Liver (tissue), 9 donors: ENCODE results near the gene CEP135. TPM values are rescaled to one million over a fixed set of nuclear protein-coding genes. Genes with fewer than 3 reads are reported as not detected.

Experiments used
- DNase-seq: peaks from one replicate; pipeline ENCODE4 v3.0.0-alpha.2; 2017; ENCODE audit warnings: low spot score
- H3K27ac ChIP-seq, 2 donors: one replicate each; pipeline ENCODE4 v1.7.0; 2013; ENCODE audit warnings: inconsistent platforms in 2 of 2, low read length in 2 of 2, control low read depth in 1 of 2, low read depth in 1 of 2, mild to moderate bottlenecking in 1 of 2
- H3K27me3 ChIP-seq, 4 donors: one replicate each; pipeline versions ENCODE4 v1.6.1 to v1.7.0; 2013; ENCODE audit warnings: low read length in 3 of 4, inconsistent platforms in 1 of 4, mild to moderate bottlenecking in 1 of 4, moderate library complexity in 1 of 4; ENCODE audit not compliant: control insufficient read depth in 4 of 4, insufficient read depth in 4 of 4
- H3K36me3 ChIP-seq, 4 donors: one replicate each; pipeline versions ENCODE4 v1.6.1 to v1.7.0; 2013; ENCODE audit warnings: low read length in 3 of 4, mild to moderate bottlenecking in 3 of 4, low read depth in 1 of 4, moderate library complexity in 1 of 4; ENCODE audit not compliant: control insufficient read depth in 4 of 4, insufficient read depth in 3 of 4
- H3K4me1 ChIP-seq, 4 donors: one replicate each; pipeline versions ENCODE4 v1.6.1 to v1.7.0; 2013; ENCODE audit warnings: low read length in 3 of 4, mild to moderate bottlenecking in 3 of 4, moderate library complexity in 1 of 4; ENCODE audit not compliant: control insufficient read depth in 4 of 4, insufficient read depth in 4 of 4
- H3K4me3 ChIP-seq, 3 donors: one replicate each; pipeline versions ENCODE4 v1.6.1 to v1.7.0; 2013; ENCODE audit warnings: low read length in 3 of 3, control low read depth in 1 of 3, low read depth in 1 of 3, mild to moderate bottlenecking in 1 of 3
- H3K9ac ChIP-seq, 2 donors: one replicate each; pipeline ENCODE4 v1.7.0; 2013; ENCODE audit warnings: low read length in 2 of 2, mild to moderate bottlenecking in 2 of 2, moderate library complexity in 2 of 2, control low read depth in 1 of 2, low read depth in 1 of 2
- H3K9me3 ChIP-seq, 4 donors: one replicate each; pipeline versions ENCODE4 v1.6.1 to v1.7.0; 2013; ENCODE audit warnings: low read length in 3 of 4; ENCODE audit not compliant: control insufficient read depth in 4 of 4
- EGR1 ChIP-seq, 2 donors: IDR thresholded peaks; 2 replicates each; pipeline ENCODE4 v1.6.1; 2016 to 2018; ENCODE audit warnings: antibody characterized with exemption in 2 of 2, low read depth in 2 of 2
- FOXA1 ChIP-seq: IDR thresholded peaks from 2 replicates; pipeline ENCODE4 v1.6.1; 2016; ENCODE audit warnings: antibody characterized with exemption
- GABPA ChIP-seq, 2 donors: IDR thresholded peaks in 1 of 2; conservative IDR thresholded peaks in 1 of 2; 2 replicates each; pipeline ENCODE4 v1.6.1; 2016; ENCODE audit warnings: antibody characterized with exemption in 2 of 2, mild to moderate bottlenecking in 1 of 2, moderate library complexity in 1 of 2
- HNF4G ChIP-seq: IDR thresholded peaks from 2 replicates; pipeline ENCODE4 v1.6.1; 2016; ENCODE audit warnings: antibody characterized with exemption
- JUND ChIP-seq, 2 donors: IDR thresholded peaks; 2 replicates each; pipeline ENCODE4 v1.6.1; 2016; ENCODE audit warnings: antibody characterized with exemption in 2 of 2
- NR2F2 ChIP-seq: IDR thresholded peaks from 2 replicates; pipeline ENCODE4 v1.6.1; 2016; ENCODE audit warnings: antibody characterized with exemption
- RAD21 ChIP-seq, 2 donors: IDR thresholded peaks; 2 replicates each; pipeline ENCODE4 v1.6.1; 2016; ENCODE audit warnings: antibody characterized with exemption in 2 of 2, mild to moderate bottlenecking in 2 of 2
- RXRA ChIP-seq, 2 donors: IDR thresholded peaks; 2 replicates each; pipeline ENCODE4 v1.6.1; 2017 to 2018; ENCODE audit warnings: antibody characterized with exemption in 2 of 2, mild to moderate bottlenecking in 1 of 2
- SP1 ChIP-seq: IDR thresholded peaks from 2 replicates; pipeline ENCODE4 v1.6.1; 2018; ENCODE audit warnings: antibody characterized with exemption, mild to moderate bottlenecking
- TAF1 ChIP-seq: conservative IDR thresholded peaks from 2 replicates; pipeline ENCODE4 v1.6.1; 2016; ENCODE audit warnings: antibody characterized with exemption, mild to moderate bottlenecking
- YY1 ChIP-seq: IDR thresholded peaks from 2 replicates; pipeline ENCODE4 v1.6.1; 2016; ENCODE audit warnings: antibody characterized with exemption, mild to moderate bottlenecking
- WGBS: extraction: QIAGEN DNeasy Blood & Tissue Kit; methylation state at CpG from one replicate; pipeline ENCODE4 v1.1.7; 2013; 5-methylcytosine and 5-hydroxymethylcytosine counted together
- polyA plus RNA-seq, 2 donors: library from polyadenylated mRNA; stranded (reverse) in 1 of 2; unstranded in 1 of 2; fragments of 200-250 nt in 1 of 2; fragments of >200 nt in 1 of 2; fragmentation: Nextera tagmentation in 1 of 2; extraction: Ambion mirVana in 1 of 2; gene quantifications; one replicate each; pipeline versions ENCODE4 v1.2.1 to v1.2.3, GENCODE V29; 2013 to 2015
- total RNA-seq, 2 donors: library from RNA; depleted of rRNA; stranded (reverse); fragments of >200 nt; gene quantifications; one replicate each; pipeline ENCODE4 v1.2.3, GENCODE V29; 2014
- TF ChIP-seq, protein P1 (sequence below): IDR thresholded peaks from 2 replicates; pipeline ENCODE4 v1.6.1; 2016; ENCODE audit warnings: antibody characterized with exemption
- TF ChIP-seq, protein P2 (sequence below): fragments of 150-350 bp; IDR thresholded peaks from 2 replicates; pipeline ENCODE4 v1.5.1; 2017; ENCODE audit warnings: improper control_type of control experiment, low read depth, low read length; ENCODE audit not compliant: missing input control
- TF ChIP-seq, protein P3 (sequence below): IDR thresholded peaks from 2 replicates; pipeline ENCODE4 v1.6.1; 2016; ENCODE audit warnings: antibody characterized with exemption, mild to moderate bottlenecking
- TF ChIP-seq, protein P4 (sequence below): IDR thresholded peaks from 2 replicates; pipeline ENCODE4 v1.6.1; 2016; ENCODE audit warnings: antibody characterized with exemption
- TF ChIP-seq, protein P5 (sequence below): IDR thresholded peaks from 2 replicates; pipeline ENCODE4 v1.6.1; 2016; ENCODE audit warnings: antibody characterized with exemption
- donor health status: healthy.
- donor health status: healthy.
- donor health status: healthy.
- donor health status: healthy.
- donor health status: healthy.

CEP135 gene
- total and polyA plus RNA-seq, 4 donors: 0.47 to 9.8 (median 1.9) TPM

DNA sequence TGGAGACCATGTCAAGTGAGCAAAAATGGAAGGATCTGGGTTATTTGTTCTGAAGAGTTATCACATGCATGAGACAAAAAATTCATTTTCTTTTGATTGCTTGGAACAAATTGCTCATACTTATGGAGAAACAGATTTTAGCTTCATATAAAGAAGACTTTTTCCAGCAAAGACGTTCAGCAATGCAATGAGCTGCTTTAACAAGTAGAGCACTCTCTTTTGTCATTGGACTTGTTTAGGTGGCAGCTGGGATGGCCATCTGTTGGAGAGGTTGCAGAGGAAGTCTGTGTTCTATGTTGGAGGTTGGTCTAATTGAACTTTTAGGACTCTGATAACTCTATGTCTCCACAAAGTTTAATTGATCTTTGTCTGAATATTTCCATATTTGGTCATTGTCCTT is 19.9 kb upstream of the CEP135 start:
- H3K4me3 ChIP-seq: no peak overlapping the region
- peaks cover 0 to 7% (median 0%) of the 10 kb centered on the region in 4 donors for H3K9me3 ChIP-seq
- 64% methylated on average over 1 of the region's 1 CpG for WGBS
- no peaks in the 10 kb centered on the region for H3K36me3 ChIP-seq
- no peaks in the 10 kb centered on the region for H3K4me1 ChIP-seq
- peaks cover 0 to 2% (median 0%) of the 10 kb centered on the region in 4 donors for H3K27me3 ChIP-seq
- TF ChIP-seq RAD21 (IDR thresholded peaks at IDR 0.05) (no peak), EGR1 (IDR thresholded peaks at IDR 0.05; ENCODE audit: low read depth in 2 of 2) (no peak), GABPA (IDR thresholded peaks at IDR 0.05 in 1 of 2, conservative IDR thresholded peaks at IDR 0.05 in 1 of 2) (no peak), JUND (IDR thresholded peaks at IDR 0.05) (no peak), TAF1 (no peak), YY1 (no peak), HNF4G (no peak), NR2F2 (no peak), RXRA (IDR thresholded peaks at IDR 0.05) (no peak), FOXA1 (no peak), SP1 (no peak)
- TF ChIP-seq, protein P1, sequence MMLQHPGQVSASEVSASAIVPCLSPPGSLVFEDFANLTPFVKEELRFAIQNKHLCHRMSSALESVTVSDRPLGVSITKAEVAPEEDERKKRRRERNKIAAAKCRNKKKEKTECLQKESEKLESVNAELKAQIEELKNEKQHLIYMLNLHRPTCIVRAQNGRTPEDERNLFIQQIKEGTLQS: no peak
- TF ChIP-seq, protein P2, sequence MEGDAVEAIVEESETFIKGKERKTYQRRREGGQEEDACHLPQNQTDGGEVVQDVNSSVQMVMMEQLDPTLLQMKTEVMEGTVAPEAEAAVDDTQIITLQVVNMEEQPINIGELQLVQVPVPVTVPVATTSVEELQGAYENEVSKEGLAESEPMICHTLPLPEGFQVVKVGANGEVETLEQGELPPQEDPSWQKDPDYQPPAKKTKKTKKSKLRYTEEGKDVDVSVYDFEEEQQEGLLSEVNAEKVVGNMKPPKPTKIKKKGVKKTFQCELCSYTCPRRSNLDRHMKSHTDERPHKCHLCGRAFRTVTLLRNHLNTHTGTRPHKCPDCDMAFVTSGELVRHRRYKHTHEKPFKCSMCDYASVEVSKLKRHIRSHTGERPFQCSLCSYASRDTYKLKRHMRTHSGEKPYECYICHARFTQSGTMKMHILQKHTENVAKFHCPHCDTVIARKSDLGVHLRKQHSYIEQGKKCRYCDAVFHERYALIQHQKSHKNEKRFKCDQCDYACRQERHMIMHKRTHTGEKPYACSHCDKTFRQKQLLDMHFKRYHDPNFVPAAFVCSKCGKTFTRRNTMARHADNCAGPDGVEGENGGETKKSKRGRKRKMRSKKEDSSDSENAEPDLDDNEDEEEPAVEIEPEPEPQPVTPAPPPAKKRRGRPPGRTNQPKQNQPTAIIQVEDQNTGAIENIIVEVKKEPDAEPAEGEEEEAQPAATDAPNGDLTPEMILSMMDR: no peak
- TF ChIP-seq, protein P3, sequence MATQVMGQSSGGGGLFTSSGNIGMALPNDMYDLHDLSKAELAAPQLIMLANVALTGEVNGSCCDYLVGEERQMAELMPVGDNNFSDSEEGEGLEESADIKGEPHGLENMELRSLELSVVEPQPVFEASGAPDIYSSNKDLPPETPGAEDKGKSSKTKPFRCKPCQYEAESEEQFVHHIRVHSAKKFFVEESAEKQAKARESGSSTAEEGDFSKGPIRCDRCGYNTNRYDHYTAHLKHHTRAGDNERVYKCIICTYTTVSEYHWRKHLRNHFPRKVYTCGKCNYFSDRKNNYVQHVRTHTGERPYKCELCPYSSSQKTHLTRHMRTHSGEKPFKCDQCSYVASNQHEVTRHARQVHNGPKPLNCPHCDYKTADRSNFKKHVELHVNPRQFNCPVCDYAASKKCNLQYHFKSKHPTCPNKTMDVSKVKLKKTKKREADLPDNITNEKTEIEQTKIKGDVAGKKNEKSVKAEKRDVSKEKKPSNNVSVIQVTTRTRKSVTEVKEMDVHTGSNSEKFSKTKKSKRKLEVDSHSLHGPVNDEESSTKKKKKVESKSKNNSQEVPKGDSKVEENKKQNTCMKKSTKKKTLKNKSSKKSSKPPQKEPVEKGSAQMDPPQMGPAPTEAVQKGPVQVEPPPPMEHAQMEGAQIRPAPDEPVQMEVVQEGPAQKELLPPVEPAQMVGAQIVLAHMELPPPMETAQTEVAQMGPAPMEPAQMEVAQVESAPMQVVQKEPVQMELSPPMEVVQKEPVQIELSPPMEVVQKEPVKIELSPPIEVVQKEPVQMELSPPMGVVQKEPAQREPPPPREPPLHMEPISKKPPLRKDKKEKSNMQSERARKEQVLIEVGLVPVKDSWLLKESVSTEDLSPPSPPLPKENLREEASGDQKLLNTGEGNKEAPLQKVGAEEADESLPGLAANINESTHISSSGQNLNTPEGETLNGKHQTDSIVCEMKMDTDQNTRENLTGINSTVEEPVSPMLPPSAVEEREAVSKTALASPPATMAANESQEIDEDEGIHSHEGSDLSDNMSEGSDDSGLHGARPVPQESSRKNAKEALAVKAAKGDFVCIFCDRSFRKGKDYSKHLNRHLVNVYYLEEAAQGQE: no peak
- TF ChIP-seq, protein P4, sequence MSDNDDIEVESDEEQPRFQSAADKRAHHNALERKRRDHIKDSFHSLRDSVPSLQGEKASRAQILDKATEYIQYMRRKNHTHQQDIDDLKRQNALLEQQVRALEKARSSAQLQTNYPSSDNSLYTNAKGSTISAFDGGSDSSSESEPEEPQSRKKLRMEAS: no peak
- TF ChIP-seq, protein P5, sequence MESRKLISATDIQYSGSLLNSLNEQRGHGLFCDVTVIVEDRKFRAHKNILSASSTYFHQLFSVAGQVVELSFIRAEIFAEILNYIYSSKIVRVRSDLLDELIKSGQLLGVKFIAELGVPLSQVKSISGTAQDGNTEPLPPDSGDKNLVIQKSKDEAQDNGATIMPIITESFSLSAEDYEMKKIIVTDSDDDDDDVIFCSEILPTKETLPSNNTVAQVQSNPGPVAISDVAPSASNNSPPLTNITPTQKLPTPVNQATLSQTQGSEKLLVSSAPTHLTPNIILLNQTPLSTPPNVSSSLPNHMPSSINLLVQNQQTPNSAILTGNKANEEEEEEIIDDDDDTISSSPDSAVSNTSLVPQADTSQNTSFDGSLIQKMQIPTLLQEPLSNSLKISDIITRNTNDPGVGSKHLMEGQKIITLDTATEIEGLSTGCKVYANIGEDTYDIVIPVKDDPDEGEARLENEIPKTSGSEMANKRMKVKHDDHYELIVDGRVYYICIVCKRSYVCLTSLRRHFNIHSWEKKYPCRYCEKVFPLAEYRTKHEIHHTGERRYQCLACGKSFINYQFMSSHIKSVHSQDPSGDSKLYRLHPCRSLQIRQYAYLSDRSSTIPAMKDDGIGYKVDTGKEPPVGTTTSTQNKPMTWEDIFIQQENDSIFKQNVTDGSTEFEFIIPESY: no peak
- no peak for DNase-seq
- H3K27ac ChIP-seq: no peak overlapping the region
- no peak overlapping the region for H3K9ac ChIP-seq

DNA sequence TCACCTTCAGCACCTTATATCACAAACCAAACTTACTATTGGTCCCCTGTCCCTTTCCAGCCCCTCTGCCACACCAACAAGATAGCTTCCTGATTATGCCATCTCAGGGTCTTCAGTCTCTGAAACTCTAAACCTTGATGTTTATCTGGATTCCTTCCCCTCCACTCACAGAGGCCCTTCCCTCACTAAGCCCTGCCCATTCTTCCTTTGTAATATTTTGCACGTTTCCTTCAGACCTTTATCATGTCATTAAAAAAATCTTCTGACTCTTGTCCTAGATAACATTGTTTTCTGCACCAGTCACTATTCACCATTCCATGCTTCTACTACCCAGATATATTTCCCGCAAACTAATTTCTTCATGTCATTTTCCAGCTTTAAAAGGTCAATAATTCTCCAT is 17.7 kb upstream of the CEP135 start:
- DNase-seq: no peak
- no peaks in the 10 kb centered on the region for H3K4me1 ChIP-seq
- H3K27ac ChIP-seq: no peak overlapping the region
- no peak overlapping the region for H3K4me3 ChIP-seq
- peaks cover 0 to 3% (median 0%) of the 10 kb centered on the region in 4 donors for H3K27me3 ChIP-seq
- H3K9me3 ChIP-seq: peaks cover 0 to 7% (median 0%) of the 10 kb centered on the region in 4 donors
- WGBS: 67% methylated on average over 2 of the region's 2 CpGs
- H3K9ac ChIP-seq: no peak overlapping the region
- H3K36me3 ChIP-seq: no peaks in the 10 kb centered on the region
- TF ChIP-seq, protein P5: no peak
- TF ChIP-seq, protein P4: no peak
- TF ChIP-seq RXRA (IDR thresholded peaks at IDR 0.05): no peak
- TF ChIP-seq TAF1: no peak
- TF ChIP-seq, protein P3: no peak
- TF ChIP-seq SP1: no peak
